IPS-20b (cell line): ENCODE data around the gene PIMREG.

Experiments
- H3K27ac ChIP-seq: one replicate; pipeline ENCODE4 v1.5.1; 2013; ENCODE audit warnings: low read length
- H3K27me3 ChIP-seq: 2 replicates; pipeline ENCODE4 v1.6.1; 2013; ENCODE audit warnings: mild to moderate bottlenecking, low read length, inconsistent platforms; ENCODE audit not compliant: insufficient read depth
- H3K36me3 ChIP-seq: 2 replicates; pipeline ENCODE4 v1.6.1; 2013; ENCODE audit warnings: low read depth, mild to moderate bottlenecking, inconsistent platforms, low read length, moderate library complexity; ENCODE audit not compliant: insufficient read depth
- H3K4me1 ChIP-seq: 2 replicates; pipeline ENCODE4 v1.6.1; 2013; ENCODE audit warnings: mild to moderate bottlenecking, control low read depth, inconsistent platforms, low read length, moderate library complexity; ENCODE audit not compliant: insufficient read depth
- H3K4me3 ChIP-seq: 2 replicates; pipeline ENCODE4 v1.5.1; 2013; ENCODE audit warnings: mild to moderate bottlenecking, low read length, inconsistent platforms
- H3K9ac ChIP-seq: 2 replicates; pipeline ENCODE4 v1.6.1; 2013; ENCODE audit warnings: low read depth, mild to moderate bottlenecking, inconsistent platforms, low read length, moderate library complexity
- H3K9me3 ChIP-seq: 2 replicates; pipeline ENCODE4 v1.6.1; 2013; ENCODE audit warnings: mild to moderate bottlenecking, low read depth, low read length, inconsistent platforms; ENCODE audit not compliant: insufficient read depth

PIMREG gene

DNA sequence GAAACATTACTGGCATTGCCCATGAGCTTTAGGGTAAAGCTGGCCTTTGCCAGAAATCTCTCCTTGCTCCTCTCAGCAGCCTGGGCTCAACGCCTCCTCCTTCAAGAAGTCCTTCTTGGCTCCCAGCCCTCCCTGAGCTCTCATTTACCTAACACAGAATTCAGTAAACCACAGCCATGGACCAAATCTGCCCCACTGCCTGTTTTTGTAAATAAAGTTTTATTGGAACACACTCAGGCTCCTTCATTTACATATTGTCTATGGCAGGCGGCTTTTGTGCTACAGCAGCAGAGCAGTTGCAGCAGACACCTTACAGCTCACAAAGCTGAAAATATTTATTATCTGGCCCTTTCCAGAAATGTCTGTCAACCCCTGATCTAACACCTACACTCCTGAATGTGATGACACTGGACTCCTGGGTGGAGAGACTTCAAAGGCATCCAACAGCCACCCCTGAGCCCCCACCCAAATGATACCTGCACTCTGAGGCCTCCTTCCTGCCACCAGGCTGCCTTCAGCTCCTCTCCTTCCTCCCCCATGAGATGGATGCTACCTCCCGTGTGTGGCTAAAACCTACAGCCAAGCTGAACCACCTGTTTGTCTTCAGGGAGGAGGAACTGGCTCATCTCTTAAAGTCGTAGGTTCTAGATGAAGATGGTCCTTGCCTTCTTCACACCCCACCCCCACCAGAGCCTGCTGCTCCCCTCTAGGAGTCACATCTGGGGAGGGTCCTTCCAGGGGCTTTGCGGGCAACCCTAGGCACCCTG, 41.6 kb downstream of the PIMREG start:
- Histone ChIP-seq H3K9ac (no peak overlapping the region), H3K36me3 (no peaks in the 10 kb centered on the region), H3K27me3 (no peaks in the 10 kb centered on the region), H3K4me1 (peaks cover 8% of the 10 kb centered on the region), H3K4me3 (no peak overlapping the region), H3K27ac (no peak overlapping the region), H3K9me3 (no peaks in the 10 kb centered on the region)

- H3K36me3 ChIP-seq, result no peaks in the 10 kb centered on the region
- H3K27ac ChIP-seq, result no peak overlapping the region
- H3K9ac ChIP-seq, result no peak overlapping the region
- peaks cover 8% of the 10 kb centered on the region for H3K4me1 ChIP-seq
- H3K9me3 ChIP-seq, result no peaks in the 10 kb centered on the region
- H3K4me3 ChIP-seq, result no peak overlapping the region
- H3K27me3 ChIP-seq, result no peaks in the 10 kb centered on the region
These were observed 43.2 kb downstream of the PIMREG start for GRCh38 chr17:6487251-6488007.

GRCh38 chr17:6488008-6488539, 43.8 kb downstream of the PIMREG start:
- no peak overlapping the region for H3K4me3 ChIP-seq
- H3K27ac ChIP-seq, result no peak overlapping the region
- peaks cover 8% of the 10 kb centered on the region for H3K4me1 ChIP-seq
- no peaks in the 10 kb centered on the region for H3K9me3 ChIP-seq
- H3K27me3 ChIP-seq, result no peaks in the 10 kb centered on the region
- H3K9ac ChIP-seq, result no peak overlapping the region
- no peaks in the 10 kb centered on the region for H3K36me3 ChIP-seq

DNA sequence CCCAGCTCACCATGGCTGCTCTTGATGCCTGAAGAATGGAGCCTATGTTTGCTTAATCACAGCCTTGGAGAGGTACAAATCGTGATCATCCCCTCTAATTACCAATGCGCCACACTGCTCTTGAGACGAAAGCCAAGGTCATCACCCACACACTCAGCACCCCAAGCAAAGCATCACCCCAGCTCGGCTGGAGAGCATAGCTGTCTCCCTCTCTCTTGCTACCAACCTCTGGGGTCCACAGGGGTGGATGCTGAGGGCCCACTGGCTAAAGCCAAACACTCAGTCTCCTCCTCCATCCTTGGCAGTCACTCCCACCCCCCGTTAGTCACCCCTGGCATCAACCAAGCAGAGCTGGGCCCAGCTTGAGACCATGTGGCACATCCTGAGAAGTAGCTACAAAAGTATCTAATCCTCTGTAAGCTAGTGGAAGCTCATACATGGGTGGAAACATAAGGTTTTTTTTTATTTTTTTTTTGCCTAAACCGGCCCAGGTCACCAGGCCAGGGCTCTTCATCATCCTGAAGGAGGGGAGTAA, 44.8 kb downstream of the PIMREG start:
- H3K4me1 ChIP-seq, result peaks cover 8% of the 10 kb centered on the region
- no peaks in the 10 kb centered on the region for H3K27me3 ChIP-seq
- H3K9me3 ChIP-seq, result no peaks in the 10 kb centered on the region
- no peak overlapping the region for H3K27ac ChIP-seq
- no peaks in the 10 kb centered on the region for H3K36me3 ChIP-seq
- H3K9ac ChIP-seq, result no peak overlapping the region
- H3K4me3 ChIP-seq, result no peak overlapping the region

- no peaks in the 10 kb centered on the region for H3K27me3 ChIP-seq
- peaks cover 24% of the 10 kb centered on the region for H3K4me1 ChIP-seq
- H3K36me3 ChIP-seq, result no peaks in the 10 kb centered on the region
- no peak overlapping the region for H3K9ac ChIP-seq
- no peaks in the 10 kb centered on the region for H3K9me3 ChIP-seq
- H3K4me3 ChIP-seq, result no peak overlapping the region
- H3K27ac ChIP-seq, result no peak overlapping the region
These were observed 46.9 kb downstream of the PIMREG start for GRCh38 chr17:6491071-6491700.

- peaks cover 29% of the 10 kb centered on the region for H3K4me1 ChIP-seq
- no peak overlapping the region for H3K4me3 ChIP-seq
- peaks cover 12% of the 10 kb centered on the region; the same call in 1 of the 2 replicates for H3K27me3 ChIP-seq
- H3K9ac ChIP-seq, result no peak overlapping the region
- no peak overlapping the region for H3K27ac ChIP-seq
- no peaks in the 10 kb centered on the region for H3K36me3 ChIP-seq
- H3K9me3 ChIP-seq, result no peaks in the 10 kb centered on the region
These were observed 48.8 kb downstream of the PIMREG start for GRCh38 chr17:6492892-6493674.

DNA sequence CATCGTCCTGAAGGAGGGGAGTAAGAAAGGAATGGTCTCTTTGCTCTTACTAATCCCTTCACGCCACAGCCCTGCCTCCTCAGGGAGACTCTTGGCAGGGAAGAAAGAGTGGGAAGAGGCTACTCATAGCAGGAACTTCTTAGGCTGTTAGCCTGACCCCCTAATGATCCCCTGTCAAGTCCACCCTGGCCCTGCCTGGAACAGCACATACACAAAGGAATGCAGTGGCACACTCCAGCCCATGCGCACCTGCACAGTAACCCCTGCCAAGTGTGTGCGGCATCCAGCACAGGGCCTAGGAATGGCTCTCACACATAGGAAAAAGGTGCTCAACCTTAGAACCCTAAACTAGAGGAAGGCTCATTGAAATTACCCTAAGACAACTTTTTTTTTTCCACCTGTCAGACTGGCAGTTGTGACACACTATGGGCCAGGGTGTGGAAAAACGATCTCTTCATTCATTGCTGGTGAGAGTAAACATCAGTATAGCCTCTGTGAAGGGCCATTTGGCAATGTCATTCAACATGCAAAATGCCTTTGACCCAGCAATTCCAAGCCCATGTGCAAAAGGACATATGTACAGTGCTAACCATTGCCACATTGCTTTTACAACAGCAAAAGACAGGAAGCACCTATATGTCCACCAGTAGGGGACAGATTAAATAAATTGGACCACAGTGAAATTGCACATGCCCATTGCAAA, 50.1 kb downstream of the PIMREG start:
- no peak overlapping the region for H3K27ac ChIP-seq
- H3K9me3 ChIP-seq, result no peaks in the 10 kb centered on the region
- H3K9ac ChIP-seq, result no peak overlapping the region
- peaks cover 29% of the 10 kb centered on the region; the same call in 1 of the 2 replicates for H3K4me1 ChIP-seq
- peaks cover 12% of the 10 kb centered on the region; the same call in 1 of the 2 replicates for H3K27me3 ChIP-seq
- H3K36me3 ChIP-seq, result no peaks in the 10 kb centered on the region
- no peak overlapping the region for H3K4me3 ChIP-seq

GRCh38 chr17:6495450-6496115, 51.3 kb downstream of the PIMREG start:
- Histone ChIP-seq H3K36me3 (no peaks in the 10 kb centered on the region), H3K27ac (no peak overlapping the region), H3K9me3 (no peaks in the 10 kb centered on the region), H3K4me1 (peaks cover 29% of the 10 kb centered on the region; the same call in 1 of the 2 replicates), H3K9ac (peak overlapping the region; percentile 67; the same call in 1 of the 2 replicates), H3K4me3 (peak overlapping the region; percentile 70), H3K27me3 (peaks cover 12% of the 10 kb centered on the region; the same call in 1 of the 2 replicates)

DNA sequence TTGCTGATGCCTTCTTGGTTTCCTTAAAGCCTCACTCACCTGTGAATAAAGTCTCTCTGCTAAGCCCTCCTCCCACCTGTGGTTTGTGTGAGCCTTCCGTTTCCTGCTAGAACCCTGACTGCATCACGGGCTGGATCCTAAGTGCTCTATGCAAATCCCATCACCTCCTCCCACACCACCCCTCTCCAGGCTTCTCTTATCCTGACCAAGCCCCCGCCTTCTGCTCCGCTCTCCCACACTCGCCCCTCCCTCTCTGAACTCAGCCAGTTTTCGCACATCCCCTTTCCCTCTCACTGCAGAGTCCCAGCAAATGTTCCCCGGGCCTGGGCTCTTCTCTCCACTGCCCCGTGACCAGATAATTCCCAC, 51.8 kb downstream of the PIMREG start:
- Histone ChIP-seq H3K4me3 (peak overlapping the region; percentile 70), H3K9ac (peak overlapping the region; percentile 67; the same call in 1 of the 2 replicates), H3K27ac (no peak overlapping the region)

More for the DNA sequence above, 51.8 kb downstream of the PIMREG start:
- Histone ChIP-seq H3K27me3 (peaks cover 12% of the 10 kb centered on the region; the same call in 1 of the 2 replicates), H3K9me3 (no peaks in the 10 kb centered on the region), H3K4me1 (peaks cover 29% of the 10 kb centered on the region; the same call in 1 of the 2 replicates), H3K36me3 (no peaks in the 10 kb centered on the region)
